Stimulated activated naive CD8-positive, alpha-beta T cell treated with anti-CD3 and anti-CD28 coated beads, Interleukin-15, Interleukin-2, amounts not matched to agents 100 U/mL and 50 U/mL, for 24 hours (primary cell): ENCODE data around the gene CCDC73.

Source experiments
- ATAC-seq: fragments of 150-1000 bp; cut with Tn5 transposase; one replicate; pipeline ENCODE4 v1.10.0; 2021
- DNase-seq: peaks from one replicate; pipeline ENCODE4 v3.0.0; 2021

The CCDC73 gene

DNA sequence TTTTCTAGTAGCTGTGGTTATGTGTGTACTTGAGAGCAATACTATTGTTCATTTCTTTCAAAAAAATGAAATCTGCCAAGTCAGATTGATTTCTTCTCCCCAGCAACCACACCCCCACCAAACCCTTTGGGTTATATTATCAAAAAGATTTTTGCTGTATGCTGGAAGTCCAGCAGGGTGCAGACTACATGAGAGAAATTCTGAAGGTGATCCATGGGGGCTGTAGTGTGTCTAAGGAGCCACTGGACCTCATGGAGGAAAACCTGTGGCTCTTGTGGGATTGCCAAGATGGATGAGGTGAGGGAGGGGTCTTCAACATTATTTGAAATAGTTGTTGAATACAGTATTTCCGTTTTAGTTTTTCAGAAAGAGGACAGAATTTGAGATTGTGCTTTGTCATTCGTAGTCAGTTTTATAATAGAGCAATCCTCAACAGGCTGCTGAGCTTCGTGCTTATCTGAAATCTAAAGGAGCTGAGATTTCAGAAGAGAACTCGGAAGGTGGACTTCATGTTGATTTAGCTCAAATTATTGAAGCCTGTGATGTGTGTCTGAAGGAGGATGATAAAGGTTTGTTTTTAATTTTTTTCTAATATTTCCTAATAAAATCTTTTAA is 207.8 kb downstream of the CCDC73 start:
- ATAC-seq (no peak), DNase-seq (no peak)

DNA sequence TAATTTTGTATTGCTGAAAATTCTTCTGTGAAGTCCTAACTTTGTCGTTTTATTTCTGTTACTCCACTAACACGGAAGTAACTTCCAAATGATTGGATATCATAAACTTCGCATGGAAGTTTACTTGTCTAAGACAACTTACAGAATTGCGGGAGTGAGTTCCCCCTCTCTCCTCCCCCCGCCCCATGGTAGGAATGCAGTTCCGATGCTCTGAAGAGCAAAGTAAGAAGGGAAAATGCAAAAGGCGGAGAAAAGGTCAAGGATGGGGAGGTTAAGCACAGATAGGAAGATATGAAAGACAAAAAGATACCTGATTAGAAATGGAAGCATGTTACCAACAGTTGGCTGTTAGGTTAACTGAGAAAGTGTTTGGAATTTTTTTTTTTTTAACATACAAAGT is 209.5 kb downstream of the CCDC73 start:
- no peak for DNase-seq
- ATAC-seq: no peak

DNA sequence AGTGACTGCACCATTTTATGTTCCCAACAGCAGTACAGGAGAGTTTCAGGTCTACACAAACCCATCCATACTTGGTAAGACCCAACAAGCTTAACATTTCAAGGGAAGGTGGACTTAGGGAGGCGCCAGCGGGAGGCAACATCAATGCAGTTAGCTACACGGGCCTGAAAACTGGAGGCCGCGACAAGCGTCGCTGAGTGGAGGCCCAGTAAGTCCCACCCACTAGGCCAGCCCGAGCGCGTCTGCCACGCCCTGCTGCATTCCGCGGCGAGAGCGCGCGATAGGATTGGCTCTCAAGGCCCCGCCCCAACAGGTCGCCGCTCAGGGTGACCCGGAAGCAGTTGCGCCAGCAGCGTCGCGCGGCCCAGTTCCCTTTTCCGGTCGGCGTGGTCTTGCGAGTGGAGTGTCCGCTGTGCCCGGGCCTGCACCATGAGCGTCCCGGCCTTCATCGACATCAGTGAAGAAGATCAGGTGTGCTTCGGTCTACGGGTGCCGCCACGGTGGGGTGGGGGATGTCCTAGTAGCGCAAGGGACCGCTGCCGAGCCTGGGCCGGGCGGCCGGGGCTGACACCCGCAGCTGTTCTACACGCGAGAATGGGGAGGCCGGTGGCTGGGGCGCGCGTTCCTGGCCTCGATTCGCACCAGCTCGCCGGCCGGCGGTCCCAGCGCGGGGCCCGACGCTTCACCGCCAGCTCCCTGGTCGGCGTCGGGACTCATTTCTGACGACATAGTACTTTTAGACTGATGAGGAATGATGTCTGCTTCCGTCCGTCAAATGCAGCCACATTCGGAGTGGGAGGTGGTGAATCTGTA is 210.8 kb downstream of the CCDC73 start, which contains the start of gene EIF3M:
TSS of gene EIF3M (plus strand) at position 373 of the 813 bp plus-strand sequence. CDS start at position 430, 57 bp downstream.
- ATAC-seq: peak; percentile 100
- peak; percentile 95 for DNase-seq

DNA sequence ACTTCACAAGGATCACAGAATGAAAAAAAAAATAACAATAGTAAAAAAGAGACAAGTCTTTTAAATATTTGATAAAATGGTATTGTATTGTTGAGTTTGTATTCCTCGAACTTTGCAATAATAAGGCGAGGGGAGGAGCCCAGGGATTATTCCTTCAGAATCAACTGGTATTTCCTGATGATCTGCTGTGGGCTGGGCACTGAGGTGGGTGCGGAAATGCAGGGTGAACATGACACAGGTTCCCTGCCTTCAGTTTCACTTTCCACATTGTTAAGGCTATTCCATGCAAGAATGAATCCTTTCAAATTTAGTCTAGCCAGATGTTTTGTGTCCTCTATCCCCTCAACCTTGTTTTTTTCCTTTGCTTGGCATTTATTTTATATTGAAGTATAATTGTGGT is 212.9 kb downstream of the CCDC73 start:
- ATAC-seq (no peak), DNase-seq (no peak)

DNA sequence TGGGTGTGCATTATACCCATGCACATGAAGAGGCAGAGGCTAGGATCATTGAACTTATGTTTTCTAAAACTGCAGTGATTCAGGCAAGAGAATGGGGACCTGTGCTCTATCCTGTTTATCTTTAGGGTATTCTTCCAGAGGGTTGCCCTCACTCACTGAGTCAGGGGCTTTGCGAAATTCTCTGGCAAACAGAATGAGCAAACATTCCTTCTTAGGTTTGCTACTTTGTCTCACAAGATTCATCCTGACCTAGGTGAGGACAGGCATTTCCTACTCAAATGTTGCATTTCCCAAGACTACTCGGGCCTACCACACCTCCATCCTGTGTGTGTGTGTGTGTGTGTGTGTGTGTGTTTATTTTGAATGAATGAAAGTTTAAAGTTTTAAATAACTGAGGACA is 213.5 kb downstream of the CCDC73 start:
- no peak for ATAC-seq

DNA sequence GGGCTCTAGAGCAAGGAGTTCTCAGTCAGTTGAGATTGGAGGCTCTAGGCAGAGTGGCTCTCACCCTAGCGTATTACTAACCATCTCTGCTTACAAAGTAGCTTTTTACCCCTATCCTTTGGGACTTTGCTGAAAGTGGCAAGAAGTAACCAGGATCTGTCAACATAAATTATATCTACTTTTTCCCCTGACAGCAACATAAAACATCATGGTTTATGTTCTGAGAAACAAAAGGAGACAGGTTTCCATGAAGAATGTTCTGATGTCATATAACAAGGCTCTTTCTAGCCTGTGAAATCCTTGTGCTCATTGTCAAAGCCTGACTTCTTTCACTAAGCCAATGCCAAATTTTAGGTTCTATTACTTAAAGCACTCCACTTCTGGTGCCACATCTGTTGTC is 218.0 kb downstream of the CCDC73 start:
- ATAC-seq (no peak), DNase-seq (no peak)

More for the DNA sequence above, 213.5 kb downstream of the CCDC73 start:
- DNase-seq: no peak

DNA sequence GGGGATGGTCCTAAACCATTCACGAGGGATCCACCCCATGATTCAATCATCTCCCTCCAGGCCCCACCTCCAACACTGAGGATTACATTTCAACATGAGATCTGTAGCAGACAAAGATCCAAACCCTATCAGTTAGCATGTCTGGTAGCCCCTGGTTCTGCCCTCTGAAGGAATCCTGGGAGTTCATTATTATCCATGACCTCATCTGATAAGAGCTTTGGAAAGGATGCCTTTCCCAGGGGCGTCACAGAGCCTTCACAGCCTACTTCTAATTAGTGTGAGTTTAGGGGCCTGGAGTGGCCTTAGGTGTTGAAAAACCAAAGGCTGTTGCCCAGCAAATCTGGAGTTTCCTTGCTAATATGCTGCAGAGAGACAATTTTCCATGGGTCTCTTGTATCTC is 219.4 kb downstream of the CCDC73 start:
- DNase-seq (no peak), ATAC-seq (no peak)

DNA sequence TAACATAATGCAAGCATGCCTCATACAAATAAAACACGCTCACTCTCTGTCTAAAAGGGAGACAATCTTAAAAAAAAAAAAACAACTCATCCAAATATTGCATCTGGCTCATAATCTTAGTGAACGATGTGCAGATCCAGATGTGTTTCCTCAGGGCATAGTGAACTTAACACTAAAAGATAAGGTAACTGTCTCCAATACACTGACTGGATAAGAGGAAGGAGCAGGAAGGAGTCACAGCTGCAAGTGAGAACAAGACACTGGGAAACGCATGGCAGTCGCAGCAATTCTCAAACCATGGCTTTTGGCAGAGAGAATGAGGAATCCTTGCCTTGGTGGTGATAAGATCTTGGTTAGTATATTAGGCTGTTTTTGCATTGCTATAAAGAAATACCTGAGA is 220.0 kb downstream of the CCDC73 start:
- no peak for DNase-seq
- no peak for ATAC-seq

DNA sequence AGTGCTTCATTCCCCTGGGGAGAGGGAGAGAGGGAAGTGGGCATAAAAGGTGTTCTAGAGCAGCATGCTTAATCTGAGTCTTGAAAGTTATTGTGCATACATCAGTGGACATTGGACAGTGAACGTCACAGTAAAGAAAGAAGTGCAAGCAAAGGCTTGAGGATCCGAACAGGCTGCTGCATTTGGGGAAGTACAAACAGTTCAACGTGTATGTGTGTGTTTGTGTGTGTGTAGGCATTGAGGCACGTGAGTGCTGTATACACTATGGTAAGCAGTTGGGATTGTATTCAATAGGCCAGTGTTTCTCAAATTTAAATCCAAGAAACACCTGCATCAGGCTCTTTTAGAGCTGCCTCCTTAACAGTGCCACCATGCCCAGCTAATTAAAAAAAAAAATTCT is 221.2 kb downstream of the CCDC73 start:
- no peak for DNase-seq

DNA sequence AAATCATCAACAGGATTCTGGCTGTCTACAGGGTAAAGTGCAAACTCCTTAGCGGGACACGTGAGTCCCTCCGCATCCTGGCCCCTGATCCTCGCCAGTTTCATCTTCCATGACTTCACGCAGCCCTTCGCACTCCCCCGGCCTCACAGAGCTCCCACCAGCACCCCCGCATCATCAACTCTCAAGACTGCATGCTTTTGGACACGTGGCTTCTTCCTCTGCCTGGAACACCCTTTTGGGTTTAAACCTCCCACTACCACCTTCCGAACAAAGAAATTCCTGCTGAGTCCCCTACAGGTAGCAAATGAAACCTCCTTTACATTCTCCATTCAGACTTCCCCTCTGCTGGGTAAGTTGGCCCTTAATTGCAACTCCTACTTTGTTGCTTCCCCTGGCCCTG is 223.4 kb downstream of the CCDC73 start:
- DNase-seq: no peak
- no peak for ATAC-seq

More for the DNA sequence above, 221.2 kb downstream of the CCDC73 start:
- no peak for ATAC-seq

DNA sequence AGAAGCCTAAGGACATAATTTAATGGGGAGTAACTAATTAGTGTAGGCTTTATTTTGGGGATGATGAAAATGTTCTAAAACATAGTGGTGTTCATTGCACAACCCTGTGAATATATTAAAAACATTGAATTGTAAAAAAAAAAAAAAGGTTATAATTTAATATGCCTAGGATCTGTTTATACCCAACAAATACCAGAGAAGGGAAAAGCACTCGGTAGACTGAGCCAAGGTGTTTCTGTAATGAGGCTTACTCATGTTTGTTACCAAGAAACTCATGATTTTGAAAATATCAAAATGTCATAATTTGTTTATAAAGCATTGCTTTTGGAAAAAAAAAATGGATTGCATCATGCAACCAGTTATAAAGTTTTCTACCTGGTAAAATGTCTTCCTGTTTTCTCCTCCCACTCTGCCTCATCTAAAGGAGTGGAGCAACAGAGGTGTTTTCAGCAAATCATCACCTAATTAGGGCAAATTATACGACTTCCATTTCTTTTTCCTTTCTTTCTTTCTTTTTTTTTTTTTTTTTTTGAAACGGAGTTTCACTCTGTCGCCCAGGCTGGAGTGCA is 225.1 kb downstream of the CCDC73 start:
- no peak for DNase-seq

DNA sequence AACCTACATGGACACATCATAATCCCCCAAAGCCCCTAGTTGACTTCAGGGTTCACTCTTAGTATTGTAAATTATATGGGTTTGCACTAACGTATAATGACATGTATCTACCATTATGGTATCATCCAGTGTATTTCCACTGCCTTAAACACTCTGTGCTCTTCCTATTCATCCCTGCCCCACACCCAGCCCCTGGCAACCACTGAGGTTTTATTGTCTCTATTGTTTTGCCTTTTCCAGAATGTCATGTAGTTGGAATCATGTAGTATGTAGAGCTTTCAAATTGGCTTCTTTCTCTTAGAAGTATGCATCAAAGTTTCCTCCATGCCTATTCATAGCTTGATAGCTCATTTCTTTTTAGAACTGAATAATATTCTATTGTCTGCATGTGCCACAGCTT is 227.3 kb downstream of the CCDC73 start:
- ATAC-seq: no peak
- no peak for DNase-seq

More for the DNA sequence above, 225.1 kb downstream of the CCDC73 start:
- ATAC-seq: no peak

DNA sequence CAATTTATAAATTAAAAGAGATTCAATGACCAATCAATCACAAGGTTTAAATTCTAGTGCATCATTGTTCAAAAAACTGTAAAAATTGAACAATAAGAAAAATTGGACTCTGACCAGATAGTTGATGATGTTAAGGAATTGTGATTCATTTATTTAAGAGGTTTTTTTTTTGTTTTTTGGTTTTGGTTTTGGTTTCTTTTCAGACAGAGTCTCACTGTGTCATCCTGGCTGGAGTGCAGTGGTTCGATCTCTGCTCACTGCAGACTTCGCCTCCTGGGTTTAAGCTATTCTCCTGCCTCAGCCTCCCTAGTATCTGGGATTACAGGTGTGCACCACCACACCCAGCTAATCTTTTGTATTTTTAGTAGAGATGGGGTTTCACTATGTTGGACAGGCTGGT is 227.9 kb downstream of the CCDC73 start:
- no peak for DNase-seq
- no peak for ATAC-seq

DNA sequence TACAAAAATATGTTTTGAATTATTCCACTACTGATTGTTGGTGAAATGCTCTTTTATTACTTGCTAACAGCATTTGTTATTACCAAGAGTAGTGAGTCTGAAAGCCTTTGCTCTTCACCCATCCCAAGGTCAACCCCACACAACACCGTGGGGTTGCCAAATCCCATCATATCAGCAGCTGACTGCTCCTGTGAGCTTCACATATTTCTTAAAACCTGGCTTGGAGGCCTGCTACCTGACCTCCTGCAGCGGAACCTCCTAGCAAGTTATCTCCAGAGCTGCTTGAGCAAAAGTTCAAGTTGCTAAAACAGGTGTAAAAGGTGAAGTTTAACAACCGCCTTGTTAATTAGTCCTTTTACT is 230.9 kb downstream of the CCDC73 start:
- no peak for DNase-seq

DNA sequence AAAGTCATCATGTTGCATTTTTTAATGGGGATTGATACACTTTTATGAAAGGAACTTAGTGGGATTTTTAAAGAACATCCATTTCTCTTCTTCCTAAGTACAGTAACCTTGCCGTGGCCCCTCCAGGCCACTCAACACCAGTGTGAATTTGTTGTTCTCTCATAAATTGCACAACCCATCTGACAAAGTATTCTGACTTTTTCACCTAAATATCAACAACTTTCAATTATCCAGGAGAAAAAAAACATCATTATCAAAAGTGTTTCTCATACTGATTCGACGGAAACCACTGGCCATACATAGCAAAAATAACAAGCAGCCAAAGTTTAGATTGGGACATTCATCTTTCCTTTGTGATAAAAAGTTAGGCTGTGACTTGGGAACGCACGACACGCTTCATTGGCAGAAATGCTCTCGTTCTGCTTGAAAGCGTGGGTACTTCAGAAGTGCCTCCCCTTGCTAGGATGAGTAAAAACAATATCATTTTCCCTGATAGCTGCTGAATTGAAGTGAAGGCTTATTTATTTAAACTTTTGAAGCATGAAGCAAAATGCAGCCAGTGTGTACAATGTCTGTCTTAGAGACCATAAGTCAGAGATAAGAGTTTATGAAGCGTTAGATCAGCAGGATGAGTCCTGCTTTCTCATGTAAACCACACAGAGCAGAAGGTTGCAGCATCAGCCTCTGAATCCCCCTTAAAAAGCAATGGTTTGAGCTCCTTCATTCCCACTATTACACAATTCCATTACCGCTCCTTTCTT is 231.4 kb downstream of the CCDC73 start:
- ATAC-seq (no peak), DNase-seq (no peak)

More for the DNA sequence above, 230.9 kb downstream of the CCDC73 start:
- no peak for ATAC-seq

DNA sequence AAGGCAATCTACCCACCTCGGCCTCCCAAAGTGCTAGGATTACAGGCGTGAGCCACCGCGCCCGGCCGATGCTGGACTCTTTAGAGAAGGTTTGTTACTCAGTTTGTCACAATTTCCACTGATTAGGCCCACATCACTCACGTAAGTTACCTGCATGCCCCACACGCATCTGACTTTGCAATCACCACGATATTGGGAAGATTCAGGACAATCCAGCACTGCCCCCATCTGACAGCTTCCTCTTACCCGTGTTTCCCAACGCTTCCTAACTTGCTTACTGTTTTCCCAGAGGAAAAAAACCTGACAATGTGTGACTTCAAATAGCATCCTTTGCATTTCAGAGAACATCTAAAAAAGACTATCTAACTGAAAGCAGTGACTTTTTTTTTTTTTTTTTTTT is 232.6 kb downstream of the CCDC73 start:
- DNase-seq (no peak), ATAC-seq (no peak)

DNA sequence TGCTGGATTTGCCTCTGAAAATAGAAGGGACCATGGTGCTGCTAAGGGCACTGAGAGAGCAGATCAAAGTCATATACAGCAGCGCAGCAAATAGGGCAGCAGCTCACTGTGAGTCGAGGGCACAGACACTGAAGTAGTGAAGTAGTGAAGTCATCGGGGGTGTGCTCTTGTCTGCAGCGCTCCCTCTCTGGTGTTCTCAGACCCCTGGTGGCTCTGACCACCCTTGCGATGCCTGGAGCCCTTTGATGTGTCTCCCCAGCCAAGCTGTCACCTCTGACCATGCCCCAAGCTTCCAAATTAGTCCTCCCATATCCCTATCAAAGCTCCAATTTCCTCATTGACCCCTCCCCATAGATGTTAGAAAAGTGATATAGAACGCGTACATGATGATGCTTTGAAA is 238.6 kb downstream of the CCDC73 start:
- no peak for DNase-seq
- no peak for ATAC-seq

DNA sequence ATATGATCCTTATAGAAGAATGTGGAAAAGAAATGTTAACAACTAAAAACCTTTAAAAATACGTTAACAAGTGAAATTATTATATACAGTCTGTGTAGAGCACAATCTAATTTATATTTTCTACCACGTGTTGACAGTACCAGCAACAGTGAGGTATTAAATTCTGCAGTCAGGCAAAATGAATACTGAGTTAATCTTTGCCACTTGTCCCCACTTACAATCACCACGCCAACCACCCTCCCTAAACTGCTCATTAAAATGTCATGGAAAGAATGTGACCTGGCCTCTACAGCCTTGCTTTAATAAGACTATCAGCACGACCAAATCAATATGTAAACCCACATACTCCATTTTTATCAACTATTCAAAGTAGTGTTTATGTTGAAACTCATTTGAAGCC is 239.4 kb downstream of the CCDC73 start:
- DNase-seq: no peak
- no peak for ATAC-seq
